Tibial artery (tissue), 4 donors: ENCODE data around the gene TIPIN.
"Not testable (repeated sequence)": the region's sequence is repeated elsewhere in the genome, so short reads cannot be mapped to it uniquely, and the experiment has no call there.

Source experiments
- DNase-seq, 2 donors: peaks; one replicate each; pipeline ENCODE4 v3.0.0-alpha.2; 2019
- H3K27ac ChIP-seq, 2 donors: fragments of 200-600 bp; sonication (generic) in 1 of 2; 1 replicate in 1 of 2; 2 replicates in 1 of 2; pipeline ENCODE4 v1.5.1; 2018 to 2019; ENCODE audit warnings: mild to moderate bottlenecking in 1 of 2
- H3K27me3 ChIP-seq, 2 donors: fragments of 200-600 bp; sonication (generic) in 1 of 2; one replicate each; pipeline versions ENCODE4 v1.5.1 to v1.6.0; 2016 to 2019
- H3K36me3 ChIP-seq, 3 donors: fragments of 200-600 bp; sonication (generic) in 2 of 3; one replicate each; pipeline ENCODE4 v1.5.1; 2016 to 2019; ENCODE audit warnings: mild to moderate bottlenecking in 2 of 3
- H3K4me1 ChIP-seq, 4 donors: fragments of 200-600 bp; sonication (generic) in 2 of 4; 1 replicate in 3 of 4; 2 replicates in 1 of 4; pipeline ENCODE4 v1.5.1; 2016 to 2019
- H3K4me3 ChIP-seq, 2 donors: fragments of 200-600 bp; sonication (generic) in 1 of 2; 1 replicate in 1 of 2; 2 replicates in 1 of 2; pipeline ENCODE4 v1.5.1; 2018 to 2019; ENCODE audit warnings: mild to moderate bottlenecking in 2 of 2
- H3K9me3 ChIP-seq, 3 donors: fragments of 200-600 bp; sonication (generic) in 1 of 3; one replicate each; pipeline ENCODE4 v1.5.1; 2016 to 2019
- CTCF ChIP-seq, 2 experiments: fragments of 200-600 bp in 1 of 2; fragments of 450-650 bp in 1 of 2; IDR thresholded peaks; one replicate each; pipeline ENCODE4 v1.5.1; 2017 to 2019; ENCODE audit warnings: antibody characterized with exemption in 2 of 2, mild to moderate bottlenecking in 1 of 2, moderate library complexity in 1 of 2
- intact Hi-C: fragments of 100-400 bp; cut with DNase I; formaldehyde crosslinking; loops from one replicate; pipeline ENCODE4 v1.15.0; 2023; ENCODE audit warnings: low total_unique reads

TIPIN gene

GRCh38 chr15:66359740-66360139 lies 3.3 kb upstream of the TIPIN start:
- Histone ChIP-seq H3K27ac (no peak overlapping the region), H3K4me3 (no peak overlapping the region), H3K4me1 (peaks cover 0 to 4% (median 0%) of the 10 kb centered on the region in 4 donors), H3K9me3 (no peaks in the 10 kb centered on the region), H3K27me3 (no peaks in the 10 kb centered on the region), H3K36me3 (no peaks in the 10 kb centered on the region)
- DNase-seq: no peak
- intact Hi-C loops: no loop called here
- TF ChIP-seq CTCF (IDR thresholded peaks at IDR 0.05): no peak

- peaks cover 0 to 4% (median 0%) of the 10 kb centered on the region in 4 donors for H3K4me1 ChIP-seq
- H3K27ac ChIP-seq: peak overlapping the region; percentile 69 to 74
- H3K4me3 ChIP-seq: peak overlapping the region; percentile 56 to 67
- intact Hi-C loops: no loop called here
- H3K36me3 ChIP-seq: peaks cover 0 to 16% (median 8%) of the 10 kb centered on the region in 3 donors
- no peaks in the 10 kb centered on the region for H3K27me3 ChIP-seq
- no peak for TF ChIP-seq CTCF (IDR thresholded peaks at IDR 0.05)
- DNase-seq: no peak
- H3K9me3 ChIP-seq: no peaks in the 10 kb centered on the region
Measured at GRCh38 chr15:66356077-66356358, 467 bp downstream of the TIPIN start.

GRCh38 chr15:66348530-66348929 lies 8.0 kb downstream of the TIPIN start:
- H3K4me1 ChIP-seq, H3K27ac ChIP-seq, DNase-seq, intact Hi-C loops, H3K9me3 ChIP-seq, H3K4me3 ChIP-seq, H3K27me3 ChIP-seq: not testable (repeated sequence)
- peaks cover 7 to 59% (median 30%) of the 10 kb centered on the region in 3 donors for H3K36me3 ChIP-seq

GRCh38 chr15:66328771-66329170 lies 27.7 kb downstream of the TIPIN start:
- intact Hi-C loops: no loop called here
- Histone ChIP-seq H3K9me3 (no peaks in the 10 kb centered on the region), H3K36me3 (peaks cover 86 to 99% (median 94%) of the 10 kb centered on the region in 3 donors), H3K27me3 (no peaks in the 10 kb centered on the region), H3K27ac (no peak overlapping the region), H3K4me3 (no peak overlapping the region), H3K4me1 (no peaks in the 10 kb centered on the region)
- no peak for TF ChIP-seq CTCF (IDR thresholded peaks at IDR 0.05)
- DNase-seq: no peak

GRCh38 chr15:66327736-66328135 lies 28.7 kb downstream of the TIPIN start:
- Histone ChIP-seq H3K27ac (no peak overlapping the region), H3K27me3 (no peaks in the 10 kb centered on the region), H3K4me1 (no peaks in the 10 kb centered on the region), H3K36me3 (peaks cover 88 to 99% (median 94%) of the 10 kb centered on the region in 3 donors), H3K4me3 (no peak overlapping the region), H3K9me3 (no peaks in the 10 kb centered on the region)
- no peak for DNase-seq
- intact Hi-C loops: no loop called here
- no peak for TF ChIP-seq CTCF (IDR thresholded peaks at IDR 0.05)

- H3K4me3 ChIP-seq: no peak overlapping the region
- no peak for TF ChIP-seq CTCF (IDR thresholded peaks at IDR 0.05)
- intact Hi-C loops: no loop called here
- H3K9me3 ChIP-seq: no peaks in the 10 kb centered on the region
- no peaks in the 10 kb centered on the region for H3K27me3 ChIP-seq
- DNase-seq: no peak
- peaks cover 80 to 97% (median 95%) of the 10 kb centered on the region in 3 donors for H3K36me3 ChIP-seq
- no peak overlapping the region for H3K27ac ChIP-seq
- H3K4me1 ChIP-seq: no peaks in the 10 kb centered on the region
Measured at GRCh38 chr15:66326051-66326450, 30.4 kb downstream of the TIPIN start.
